ENCODE results near the gene KLRK1.
"Not testable (repeated sequence)": the region's sequence is repeated elsewhere in the genome, so short reads cannot be mapped to it uniquely, and the experiment has no call there.

Gene KLRK1

DNA sequence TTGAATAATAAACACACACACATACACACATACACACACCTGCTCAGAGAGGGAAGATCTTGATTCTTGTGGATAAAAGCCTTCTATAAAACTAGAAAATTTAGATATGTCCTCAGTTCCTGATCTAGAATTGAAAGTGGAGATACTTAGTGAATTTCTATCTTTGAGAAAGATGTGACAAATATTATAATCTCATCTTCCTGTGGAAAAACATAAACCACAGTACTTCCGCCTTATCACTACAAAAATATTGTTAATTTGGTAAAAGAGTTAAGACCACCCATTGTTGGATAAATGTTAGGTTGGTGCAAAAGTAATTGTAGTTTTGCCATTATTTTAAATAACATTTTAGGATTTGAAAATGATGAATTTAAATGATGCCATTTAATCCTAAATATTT lies at the start of gene KLRK1:
TSS of gene KLRK1 (minus strand) at position 138 of the 400 bp plus-strand sequence. CDS start 1,231 bp downstream, outside the sequence.
- DNase-seq (ENCODE audit: low spot score), result no peak

DNA sequence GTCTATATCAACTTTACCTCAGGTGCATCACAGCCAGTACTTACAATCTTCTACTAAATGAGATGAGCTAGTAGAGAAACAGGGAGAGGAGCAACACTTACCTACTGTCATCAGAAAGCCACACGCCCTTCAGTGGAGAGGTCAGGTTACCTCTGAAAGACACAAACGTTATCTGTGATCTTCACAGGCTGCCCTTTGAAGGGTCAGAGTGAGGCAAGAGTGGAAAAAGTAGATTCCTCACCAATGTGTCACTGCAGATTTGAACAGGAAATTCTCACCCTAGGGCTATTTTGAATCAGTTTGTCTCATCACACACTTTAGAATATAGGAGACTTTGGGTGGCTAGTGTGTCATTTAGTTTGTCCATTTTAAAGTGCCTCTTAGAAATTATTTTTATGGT lies 47.8 kb upstream of the KLRK1 start:
- DNase-seq (ENCODE audit: low spot score), result not testable (repeated sequence)

DNA sequence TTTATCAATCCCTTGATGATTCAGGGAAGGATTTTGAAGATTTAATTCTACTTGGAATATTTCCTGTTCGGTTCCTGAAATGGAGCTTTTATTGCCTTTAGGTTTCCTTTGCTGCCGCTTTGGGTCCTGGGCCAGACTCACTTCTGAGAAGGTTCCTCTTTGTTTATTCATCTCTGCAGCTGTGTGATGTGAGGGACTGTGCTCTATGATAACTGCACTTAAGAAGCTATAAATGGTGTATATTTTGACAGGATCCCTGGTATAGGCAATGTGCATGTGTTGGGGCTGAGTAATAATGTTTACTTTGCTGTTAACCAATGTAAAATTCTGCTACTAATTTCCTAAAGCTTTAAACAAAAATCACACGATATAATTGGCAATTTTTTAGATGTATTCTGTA lies 46.0 kb upstream of the KLRK1 start, which contains the start of gene KLRC2:
TSS of gene KLRC2 (minus strand) at position 195 of the 400 bp plus-strand sequence. CDS start at position 171, 24 bp downstream.
- DNase-seq (ENCODE audit: low spot score), result not testable (repeated sequence)

DNA sequence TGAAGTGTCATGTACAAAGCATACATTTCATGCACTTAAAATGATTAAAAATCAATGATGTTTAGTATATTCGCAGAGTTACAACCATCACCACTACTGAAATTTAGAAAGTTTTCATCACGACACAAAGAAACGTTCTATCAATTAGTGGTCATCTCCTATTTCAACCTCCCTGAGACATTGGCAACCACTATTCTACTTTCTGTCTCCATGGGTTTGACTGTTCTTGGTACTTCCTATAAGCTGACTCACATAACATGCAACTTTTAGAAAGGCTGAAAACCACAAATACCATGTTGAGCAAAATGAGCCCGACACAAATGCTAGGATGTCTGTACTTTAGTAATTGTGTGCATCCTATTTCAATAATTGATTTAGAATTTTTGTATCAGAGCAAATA lies 40.8 kb upstream of the KLRK1 start:
- not testable (repeated sequence) for DNase-seq (ENCODE audit: low spot score)

DNA sequence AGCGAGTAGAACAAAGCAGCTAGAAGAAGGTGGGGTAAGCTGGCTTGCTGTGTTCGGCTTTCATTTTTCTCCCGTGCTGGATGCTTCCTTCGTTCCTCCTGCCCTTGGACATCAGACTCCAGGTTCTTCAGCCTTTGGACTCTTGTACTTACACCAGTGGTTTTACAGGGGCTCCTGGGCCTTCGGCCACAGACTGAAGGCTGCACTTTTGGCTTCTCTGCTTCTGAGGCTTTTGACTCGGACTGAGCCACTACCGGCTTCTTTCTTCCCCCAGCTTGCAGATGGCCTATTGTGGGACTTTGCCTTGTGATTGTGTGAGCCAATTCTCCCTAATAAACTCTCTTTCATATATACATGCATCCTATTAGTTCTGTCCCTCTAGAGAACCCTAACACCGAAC lies 36.1 kb upstream of the KLRK1 start:
- DNase-seq (ENCODE audit: low spot score), result not testable (repeated sequence)

DNA sequence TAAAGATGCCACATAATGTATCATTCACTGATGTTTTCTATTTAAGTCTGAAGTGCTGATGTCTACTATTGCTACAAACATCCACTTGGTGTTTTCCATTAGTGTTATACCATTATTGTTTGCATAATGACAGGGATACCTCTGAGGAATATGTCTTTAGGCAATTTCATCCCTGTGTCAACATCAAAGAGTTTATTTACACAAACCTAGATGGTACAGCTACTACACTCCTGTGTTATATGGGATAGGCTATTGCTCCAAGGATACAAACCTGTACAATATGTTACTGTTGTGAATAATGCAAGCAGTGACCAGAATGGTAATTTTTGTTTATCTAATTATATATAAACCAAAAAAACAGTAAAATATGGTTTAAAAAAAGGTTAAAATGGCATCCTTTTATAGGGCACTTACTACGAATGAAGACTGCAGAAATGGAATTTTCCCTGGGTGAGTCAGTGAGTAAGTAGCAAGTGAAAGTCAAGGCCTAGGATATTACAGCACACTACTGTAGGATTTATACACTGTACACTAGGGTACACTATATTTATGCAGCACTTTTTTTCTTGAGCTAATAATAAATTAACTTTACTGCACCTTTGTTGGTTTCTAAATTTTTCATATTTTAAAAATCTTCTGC lies 34.5 kb upstream of the KLRK1 start:
- DNase-seq (ENCODE audit: low spot score), result not testable (repeated sequence)

DNA sequence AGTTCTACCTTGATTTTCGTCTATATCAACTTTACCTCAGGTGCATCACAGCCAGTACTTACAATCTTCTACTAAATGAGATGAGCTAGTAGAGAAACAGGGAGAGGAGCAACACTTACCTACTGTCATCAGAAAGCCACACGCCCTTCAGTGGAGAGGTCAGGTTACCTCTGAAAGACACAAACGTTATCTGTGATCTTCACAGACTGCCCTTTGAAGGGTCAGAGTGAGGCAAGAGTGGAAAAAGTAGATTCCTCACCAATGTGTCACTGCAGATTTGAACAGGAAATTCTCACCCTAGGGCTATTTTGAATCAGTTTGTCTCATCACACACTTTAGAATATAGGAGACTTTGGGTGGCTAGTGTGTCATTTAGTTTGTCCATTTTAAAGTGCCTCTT lies 32.3 kb upstream of the KLRK1 start:
- not testable (repeated sequence) for DNase-seq (ENCODE audit: low spot score)

DNA sequence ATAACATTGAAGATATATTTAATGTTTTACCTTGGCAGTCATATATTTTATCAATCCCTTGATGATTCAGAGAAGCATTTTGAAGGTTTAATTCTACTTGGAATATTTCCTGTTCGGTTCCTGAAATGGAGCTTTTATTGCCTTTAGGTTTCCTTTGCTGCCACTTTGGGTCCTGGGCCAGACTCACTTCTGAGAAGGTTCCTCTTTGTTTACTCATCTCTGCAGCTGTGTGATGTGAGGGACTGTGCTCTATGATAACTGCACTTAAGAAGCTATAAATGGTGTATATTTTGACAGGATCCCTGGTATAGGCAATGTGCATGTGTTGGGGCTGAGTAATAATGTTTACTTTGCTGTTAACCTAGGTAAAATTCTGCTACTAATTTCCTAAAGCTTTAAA lies 30.5 kb upstream of the KLRK1 start, which contains the start of gene KLRC3:
TSS of gene KLRC3 (minus strand) at position 262 of the 400 bp plus-strand sequence. CDS start at position 217, 45 bp downstream.
- not testable (repeated sequence) for DNase-seq (ENCODE audit: low spot score)

DNA sequence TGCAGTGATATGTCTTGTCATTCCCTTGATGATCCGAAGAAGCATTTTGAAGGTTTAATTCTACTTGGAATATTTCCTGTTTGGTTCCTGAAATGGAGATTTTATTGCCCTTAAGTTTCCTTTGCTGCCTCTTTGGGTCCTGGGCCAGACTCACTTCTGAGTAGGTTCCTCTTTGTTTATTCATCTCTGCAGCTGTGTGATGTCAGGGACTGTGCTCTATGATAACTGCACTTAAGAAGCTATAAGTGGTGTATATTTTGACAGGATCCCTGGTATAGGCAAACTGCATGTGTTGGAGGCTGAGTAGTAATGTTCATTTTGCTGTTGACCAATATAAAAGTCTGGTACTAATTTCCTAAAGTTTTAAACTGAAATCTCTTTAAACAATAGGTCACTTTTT lies 19.6 kb upstream of the KLRK1 start, which contains the start of gene KLRC4:
TSS of gene KLRC4 (minus strand) at position 366 of the 400 bp plus-strand sequence. CDS start at position 184, 182 bp downstream.
- DNase-seq (ENCODE audit: low spot score), result no peak

DNA sequence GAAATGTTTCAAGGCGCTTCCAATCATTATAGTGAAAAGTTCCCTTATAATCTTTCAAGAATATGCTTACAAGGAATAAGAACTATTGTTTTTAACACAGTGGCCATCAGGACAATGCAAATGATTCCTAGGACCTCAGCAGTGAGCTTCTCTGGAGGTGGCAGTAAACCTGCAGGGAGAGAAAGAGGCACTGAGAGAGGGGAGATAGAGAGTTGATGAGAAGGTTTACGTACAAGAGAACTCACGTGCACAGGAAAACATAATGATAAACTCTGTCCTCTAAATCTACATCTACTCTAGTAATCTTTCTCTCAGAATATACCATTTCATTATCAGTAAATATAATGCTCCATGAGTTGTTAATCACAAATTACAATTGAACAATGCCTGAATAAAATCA lies 19.0 kb upstream of the KLRK1 start:
- no peak for DNase-seq (ENCODE audit: low spot score)

DNA sequence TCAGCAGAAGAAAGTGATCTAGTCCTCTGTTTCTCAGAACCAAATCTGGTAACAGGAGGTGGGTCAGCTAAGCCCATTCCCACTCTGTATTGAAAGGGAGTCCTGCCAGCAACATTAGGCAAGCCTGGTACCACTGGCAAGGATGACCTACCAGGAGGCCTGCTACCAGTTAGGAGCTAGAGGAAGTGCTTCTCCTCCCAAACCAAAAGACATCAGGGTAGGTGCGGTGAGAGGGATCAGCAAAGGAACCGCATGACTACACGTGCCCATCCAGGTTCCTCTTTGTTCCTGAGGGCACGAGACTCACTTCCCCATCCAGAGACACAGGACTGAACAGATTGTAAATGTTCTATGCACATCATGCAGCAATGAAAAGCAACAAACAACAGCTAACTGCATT lies 16.9 kb upstream of the KLRK1 start:
- DNase-seq (ENCODE audit: low spot score), result no peak

DNA sequence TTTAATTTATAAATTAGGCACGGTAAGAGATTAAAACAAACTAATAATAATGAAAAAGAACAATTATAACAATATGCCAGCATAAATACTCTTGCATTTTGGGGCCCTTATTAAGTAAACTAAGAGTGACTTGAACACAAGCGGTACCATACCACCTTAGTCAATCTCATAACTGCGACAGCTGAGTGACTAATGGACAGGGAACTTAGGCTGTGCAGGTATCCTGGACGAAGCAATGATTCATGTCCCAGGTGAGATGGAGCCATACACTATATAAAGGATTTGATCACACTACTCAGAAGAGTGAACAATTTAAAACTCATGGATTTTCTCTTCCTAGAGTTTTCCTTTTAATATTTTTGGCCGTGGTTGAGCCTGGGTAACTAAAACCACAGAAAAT lies 15.5 kb upstream of the KLRK1 start:
- DNase-seq (ENCODE audit: low spot score), result no peak

DNA sequence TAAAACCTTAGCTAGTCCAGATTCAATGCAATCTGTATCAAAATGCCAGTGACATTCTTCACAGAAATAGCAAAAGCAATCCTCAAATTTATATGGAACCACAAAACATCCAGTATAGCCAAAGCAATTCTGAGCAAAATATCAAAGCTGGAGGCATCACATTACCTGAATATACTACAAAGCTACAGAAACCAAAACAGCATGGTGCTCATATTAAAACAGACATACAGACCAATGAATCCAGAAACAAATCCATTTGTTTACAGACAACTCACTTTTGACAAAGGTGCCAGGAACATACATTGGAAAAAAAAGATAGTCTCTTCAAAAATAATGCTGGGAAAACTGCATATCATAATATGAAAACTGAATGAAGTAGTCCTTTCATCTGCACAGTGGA lies 15.0 kb upstream of the KLRK1 start:
- no peak for DNase-seq (ENCODE audit: low spot score)

DNA sequence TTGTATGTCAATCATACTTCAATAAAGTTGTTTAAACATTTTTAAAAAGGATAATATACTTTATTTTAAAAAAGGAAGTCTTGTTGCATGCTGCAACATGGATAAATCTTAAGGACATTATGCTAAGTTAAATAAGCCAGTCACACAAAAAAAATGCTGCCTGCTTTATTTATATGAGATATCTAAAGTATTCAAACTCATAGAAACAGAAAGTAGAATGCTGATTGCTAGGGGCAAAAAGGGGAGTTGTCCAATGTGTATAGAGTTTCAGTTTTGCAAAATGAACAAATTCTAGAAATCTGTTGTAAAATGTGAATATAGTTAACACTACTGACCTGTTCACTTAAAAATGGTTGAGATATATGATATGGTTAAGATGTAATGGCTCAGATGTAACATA lies 11.0 kb upstream of the KLRK1 start:
- no peak for DNase-seq (ENCODE audit: low spot score)

DNA sequence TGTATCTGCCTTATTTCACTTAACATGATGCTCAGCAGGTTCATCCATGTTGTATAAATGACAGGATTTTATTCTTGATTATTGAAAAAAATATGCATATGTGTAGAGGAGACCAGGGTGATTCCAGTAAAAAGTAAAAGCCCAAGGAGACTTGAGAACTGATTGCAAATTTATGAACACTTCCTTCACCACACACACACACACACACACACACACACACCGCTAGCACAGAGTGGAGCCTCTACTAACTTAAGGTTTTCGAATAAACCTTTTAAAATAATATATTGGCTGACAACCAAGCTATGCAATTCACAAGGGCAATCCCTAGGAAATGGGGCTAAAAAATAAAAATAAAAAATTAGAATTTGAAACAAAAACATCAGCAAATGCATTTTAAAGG lies 8.3 kb upstream of the KLRK1 start:
- no peak for DNase-seq (ENCODE audit: low spot score)

DNA sequence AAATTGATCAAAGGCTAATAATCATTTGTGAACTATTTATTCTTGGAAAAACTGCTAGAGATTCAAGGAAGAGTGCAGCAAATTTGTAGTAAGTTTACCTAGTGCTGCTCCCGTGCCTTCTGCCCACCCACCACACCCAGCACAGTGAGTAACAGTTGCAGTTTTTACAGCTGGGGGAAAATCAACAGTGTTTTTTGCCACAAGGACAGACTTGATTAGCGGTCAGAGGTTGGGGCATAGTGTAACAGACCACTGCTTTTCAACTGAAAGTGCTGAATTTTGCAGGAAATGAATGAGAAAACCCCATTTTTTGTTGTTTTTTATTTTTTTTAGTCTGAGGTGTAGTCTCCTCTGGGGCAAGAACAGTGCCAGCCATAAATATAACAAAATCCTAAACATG lies 7.5 kb upstream of the KLRK1 start:
- DNase-seq (ENCODE audit: low spot score), result no peak

DNA sequence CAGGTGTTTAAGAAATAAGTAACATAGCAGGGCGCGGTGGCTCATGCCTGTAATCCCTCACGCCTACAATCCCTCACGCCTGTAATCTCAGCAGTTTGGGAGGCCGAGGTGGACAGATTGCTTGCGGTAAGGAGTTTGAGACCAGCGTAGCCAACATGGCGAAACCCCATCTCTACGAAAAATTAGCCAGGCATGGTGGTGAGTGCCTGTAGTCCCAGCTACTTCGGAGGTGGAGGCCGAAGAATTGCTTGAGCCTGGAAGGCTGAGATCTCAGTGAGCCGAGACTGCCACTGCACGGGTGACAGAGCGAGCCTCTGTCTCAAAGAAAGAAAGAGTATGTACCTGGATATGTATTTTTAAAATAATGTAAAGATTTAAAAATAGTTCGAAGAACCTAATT lies 6.3 kb upstream of the KLRK1 start:
- DNase-seq (ENCODE audit: low spot score), result not testable (repeated sequence)

DNA sequence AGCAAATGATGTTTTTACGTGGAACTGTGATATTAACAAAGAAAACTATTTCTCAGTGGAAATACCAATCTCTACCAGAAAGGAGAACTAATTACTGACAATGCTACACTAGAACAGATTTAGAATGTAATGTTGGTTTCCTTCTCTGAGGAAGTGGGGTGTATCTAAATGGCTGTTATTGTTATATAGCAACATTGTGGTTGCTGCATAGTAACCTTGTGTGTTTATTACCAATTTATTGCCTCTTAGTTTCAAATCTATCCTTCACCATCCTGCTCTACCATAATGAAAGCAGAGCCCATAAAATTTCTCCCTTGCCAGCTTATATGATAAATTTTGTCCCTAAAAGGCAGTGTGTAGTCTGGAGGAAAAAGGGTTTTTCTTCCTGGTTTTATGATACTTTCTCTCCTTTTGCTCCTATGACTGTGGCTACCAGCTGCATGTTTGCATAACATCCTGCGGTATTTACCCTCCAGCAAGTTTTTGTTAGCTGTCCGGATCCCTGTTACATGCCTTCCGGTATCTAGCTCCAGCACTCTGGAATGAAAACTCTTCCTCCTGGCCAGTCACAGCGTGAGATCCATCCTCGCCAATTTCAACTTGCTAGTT lies 5.7 kb upstream of the KLRK1 start:
- peak; percentile 13 for DNase-seq (ENCODE audit: low spot score)

DNA sequence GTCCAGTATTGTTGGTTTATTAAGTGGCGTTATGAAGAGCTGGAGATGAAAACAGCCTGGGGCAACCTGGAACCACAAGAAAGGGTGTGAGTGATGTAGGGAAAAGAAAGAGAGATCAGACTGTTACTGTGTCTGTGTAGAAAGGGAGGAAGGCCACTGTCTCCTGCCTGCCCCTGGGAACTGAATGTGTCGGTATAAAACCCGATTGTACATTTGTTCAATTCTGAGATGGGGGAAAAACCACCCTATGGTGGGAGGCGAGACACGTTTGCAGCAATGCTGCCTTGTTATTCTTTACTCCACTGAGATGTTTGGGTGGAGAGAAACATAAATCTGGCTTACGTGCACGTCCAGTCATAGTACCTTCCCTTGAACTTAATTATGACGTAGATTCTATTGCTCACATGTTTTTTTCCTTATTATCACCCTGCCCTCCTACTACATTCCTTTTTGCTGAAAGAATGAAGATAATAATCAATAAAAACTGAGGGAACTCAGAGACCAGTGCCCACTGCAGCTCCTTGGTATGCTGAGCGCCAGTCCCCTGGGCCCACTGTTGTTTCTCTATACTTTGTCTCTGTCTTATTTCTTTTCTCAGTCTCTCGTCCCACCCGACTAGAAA lies 4.8 kb upstream of the KLRK1 start:
- DNase-seq (ENCODE audit: low spot score), result not testable (repeated sequence)

DNA sequence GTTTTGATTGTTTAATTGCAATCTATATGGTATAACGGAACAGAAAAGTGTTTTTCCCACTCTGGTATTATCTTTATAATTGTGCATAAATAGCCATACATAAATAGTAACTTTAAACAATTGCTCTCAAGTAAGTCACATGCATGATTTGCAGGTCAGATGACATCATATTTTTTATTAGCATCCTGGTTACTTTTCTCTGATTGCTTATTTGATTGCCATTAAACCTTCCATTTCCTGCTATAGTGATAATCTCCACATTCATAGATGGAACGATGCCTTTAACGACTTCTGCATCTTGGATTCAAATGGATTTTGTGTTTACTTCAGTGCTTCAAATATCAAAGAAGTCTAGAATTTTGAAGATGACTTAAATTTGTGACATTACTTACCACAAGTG lies 3.5 kb upstream of the KLRK1 start:
- no peak for DNase-seq (ENCODE audit: low spot score)

DNA sequence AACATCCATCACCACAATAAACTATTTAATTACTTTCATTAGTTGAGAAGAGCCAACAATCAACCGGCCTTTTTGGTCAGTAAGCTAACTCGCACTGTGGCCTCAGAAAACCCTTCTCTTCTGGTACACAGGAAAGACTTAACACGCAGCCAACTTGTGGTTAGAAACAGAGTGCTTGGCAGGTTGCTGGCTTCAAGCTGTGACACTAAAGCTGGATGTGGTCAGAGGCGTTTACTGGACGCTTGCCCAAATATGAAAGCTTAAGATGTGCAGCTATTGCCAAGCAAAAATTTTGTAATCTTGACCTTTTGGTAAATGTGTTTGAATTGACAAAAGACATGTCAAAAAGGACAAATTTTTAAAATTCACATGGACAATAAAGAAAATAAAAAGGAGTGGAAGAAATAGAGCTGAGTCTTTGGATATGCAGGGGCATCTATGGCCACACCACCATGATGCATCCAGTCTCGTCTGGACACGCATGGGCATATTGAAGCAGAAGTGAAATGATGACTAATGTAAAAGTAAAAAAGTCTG lies 2.6 kb upstream of the KLRK1 start:
- peak; percentile 53 for DNase-seq (ENCODE audit: low spot score)

DNA sequence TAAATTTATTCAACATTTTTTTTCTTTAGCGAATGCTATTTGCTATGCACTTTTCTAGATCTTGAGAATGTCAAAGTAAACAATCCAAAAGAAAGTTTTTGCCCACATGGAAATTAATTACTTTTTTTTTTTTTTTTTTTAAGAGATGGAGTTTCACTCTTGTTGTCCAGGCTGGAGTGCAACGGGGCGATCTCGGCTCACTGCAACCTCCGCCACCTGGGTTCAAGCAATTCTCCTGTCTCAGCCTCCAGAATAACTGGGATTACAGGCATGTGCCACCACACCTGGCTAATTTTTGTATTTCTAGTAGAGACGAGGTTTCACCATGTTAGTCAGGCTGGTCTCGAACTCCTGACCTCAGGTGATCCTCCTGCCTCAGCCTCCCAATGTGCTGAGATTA lies 1.1 kb upstream of the KLRK1 start:
- not testable (repeated sequence) for DNase-seq (ENCODE audit: low spot score)

Data from iPS-NIHi11 (cell line).